Brain microvascular endothelial cell (primary cell): ENCODE results near the gene TSPO.

Experiments used
- DNase-seq: peaks from one replicate; pipeline ENCODE4 v3.0.0-alpha.2; 2020
- H3K27ac ChIP-seq: fragments of 250-450 bp; sonication (Bioruptor Pico); 2 replicates; pipeline ENCODE4 v1.5.1; 2020; ENCODE audit warnings: mild to moderate bottlenecking, moderate library complexity
- H3K27me3 ChIP-seq: fragments of 250-450 bp; sonication (Bioruptor Pico); replicated peaks from 2 replicates; pipeline ENCODE4 v1.5.1; 2020; ENCODE audit warnings: mild to moderate bottlenecking
- H3K36me3 ChIP-seq: fragments of 250-450 bp; sonication (Bioruptor Pico); replicated peaks from 2 replicates; pipeline ENCODE4 v1.5.1; 2020; ENCODE audit warnings: mild to moderate bottlenecking
- H3K4me3 ChIP-seq: 2 replicates; pipeline ENCODE4 v1.5.1; 2011; ENCODE audit warnings: low read depth, mild to moderate bottlenecking, control low read depth, low read length, moderate library complexity
- CTCF ChIP-seq: IDR thresholded peaks from 2 replicates; pipeline ENCODE4 v1.5.1; 2011; ENCODE audit warnings: low read depth, mild to moderate bottlenecking, moderate library complexity, low read length, control low read depth, inconsistent platforms; ENCODE audit errors: missing control alignments
- in situ Hi-C: cut with HindIII; loops from 2 replicates; pipeline ENCODE4 v1.10.0; 2017; ENCODE audit warnings: low sequenced_read_pairs, low pct_ligation_motif_present

The TSPO gene

DNA sequence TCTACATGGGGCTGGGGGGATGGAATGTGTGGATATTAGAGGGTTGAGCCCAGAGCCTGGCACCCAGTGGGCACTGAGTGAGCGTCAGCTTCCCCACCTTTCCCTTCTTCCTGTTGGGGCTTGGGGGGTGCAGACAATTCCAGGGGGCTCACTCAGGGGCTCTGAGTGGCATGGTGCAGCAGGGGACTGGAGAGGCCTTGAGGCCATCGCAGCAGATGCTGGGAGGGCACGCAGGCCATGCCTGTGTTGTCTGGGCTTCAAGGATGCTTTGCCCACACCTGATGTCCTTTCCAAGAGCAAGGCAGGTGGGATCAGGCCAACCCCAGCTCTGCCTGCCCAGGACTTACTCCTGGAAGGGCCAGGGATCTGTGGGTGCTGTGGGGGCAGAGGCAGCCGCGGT lies 46.8 kb downstream of the TSPO start:
- no peaks in the 10 kb centered on the region for H3K36me3 ChIP-seq
- H3K27me3 ChIP-seq: no peaks in the 10 kb centered on the region
- DNase-seq: no peak
- in situ Hi-C loops: no loop called here
- no peak overlapping the region for H3K27ac ChIP-seq
- no peak for TF ChIP-seq CTCF
- H3K4me3 ChIP-seq: no peak overlapping the region

- in situ Hi-C loops: no loop called here
These were observed 47.6 kb downstream of the TSPO start for GRCh38 chr22:43198936-43199335.

GRCh38 chr22:43199541-43199940 lies 48.2 kb downstream of the TSPO start:
- no peak for TF ChIP-seq CTCF
- DNase-seq: no peak
- H3K27ac ChIP-seq: no peak overlapping the region
- in situ Hi-C loops: no loop called here
- no peaks in the 10 kb centered on the region for H3K36me3 ChIP-seq
- no peaks in the 10 kb centered on the region for H3K27me3 ChIP-seq
- H3K4me3 ChIP-seq: no peak overlapping the region

More at GRCh38 chr22:43198936-43199335, 47.6 kb downstream of the TSPO start:
- H3K27ac ChIP-seq: no peak overlapping the region
- H3K27me3 ChIP-seq: no peaks in the 10 kb centered on the region
- H3K4me3 ChIP-seq: no peak overlapping the region
- H3K36me3 ChIP-seq: no peaks in the 10 kb centered on the region
- TF ChIP-seq CTCF: no peak
- no peak for DNase-seq

DNA sequence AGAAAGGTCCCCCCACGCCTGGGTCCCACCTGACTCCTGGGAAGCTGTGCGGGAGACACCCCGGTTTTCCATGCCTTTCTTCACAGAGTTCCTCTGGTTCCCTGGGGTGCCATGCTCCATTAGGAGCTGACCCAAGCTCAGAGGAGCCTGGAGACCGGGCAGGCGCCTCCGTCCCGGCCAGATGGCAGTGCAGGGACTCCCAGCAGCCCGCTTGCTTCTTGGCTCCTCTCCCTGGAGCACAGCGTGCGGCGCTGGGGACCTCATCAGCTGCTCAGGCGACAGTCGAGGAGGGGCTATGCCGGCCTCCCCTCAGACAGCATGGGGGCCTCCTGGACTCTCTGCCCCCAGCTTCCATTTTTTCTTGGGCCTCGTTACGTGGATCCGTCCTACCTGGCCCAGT lies 48.7 kb downstream of the TSPO start:
- no peak for DNase-seq
- TF ChIP-seq CTCF: no peak
- H3K4me3 ChIP-seq: no peak overlapping the region
- no peaks in the 10 kb centered on the region for H3K27me3 ChIP-seq
- in situ Hi-C loops: no loop called here
- no peaks in the 10 kb centered on the region for H3K36me3 ChIP-seq
- no peak overlapping the region for H3K27ac ChIP-seq

GRCh38 chr22:43200555-43200954 lies 49.2 kb downstream of the TSPO start:
- no peaks in the 10 kb centered on the region for H3K36me3 ChIP-seq
- no peak for DNase-seq
- in situ Hi-C loops: no loop called here
- no peak for TF ChIP-seq CTCF
- no peak overlapping the region for H3K27ac ChIP-seq
- no peaks in the 10 kb centered on the region for H3K27me3 ChIP-seq
- H3K4me3 ChIP-seq: no peak overlapping the region

GRCh38 chr22:43201486-43202219 lies 50.3 kb downstream of the TSPO start:
- Histone ChIP-seq H3K36me3 (no peaks in the 10 kb centered on the region), H3K27ac (no peak overlapping the region), H3K27me3 (no peaks in the 10 kb centered on the region), H3K4me3 (no peak overlapping the region)
- no peak for DNase-seq
- in situ Hi-C loops: no loop called here
- TF ChIP-seq CTCF: no peak
